ENCODE measurements around the gene ARRDC2. TPM values are rescaled to one million over a fixed set of nuclear protein-coding genes. Genes with fewer than 3 reads are reported as not detected.

ARRDC2 gene
- total and polyA plus RNA-seq, 2 donors (not counting 1 experiment from before 2014, with no cell fraction given) = 131 to 639 TPM

GRCh38 chr19:18009412-18010066, 1.6 kb downstream of the ARRDC2 start:
- WGBS (ENCODE audit: insufficient coverage) = 97% methylated on average over 33 of the region's 37 CpGs
- peak overlapping the region; percentile 95 for H3K4me2 ChIP-seq (replicated peaks; ENCODE audit: low read depth, low read length, poor library complexity, severe bottlenecking)
- peak overlapping the region; percentile 98 for H3K4me3 Mint-ChIP-seq

More at GRCh38 chr19:18009412-18010066, 1.6 kb downstream of the ARRDC2 start:
- H3K4me1 Mint-ChIP-seq = peaks cover 51% of the 10 kb centered on the region
- ATAC-seq (ENCODE audit: low read depth) = no peak
- ChIA-PET CTCF (interaction anchor here (2.8 to 23.7 kb wide), 3 partner anchors 14 to 51 kb away, joined by 19 to 345 read pairs (median 62); no protein-coding TSS in a partner anchor), POLR2A (interaction anchor here (0.7 to 10.2 kb wide), 5 partner anchors 9 to 89 kb away, joined by 3 to 137 read pairs (median 5); partner anchors contain the start of gene IL12RB1)
- Histone ChIP-seq H3K27ac (ENCODE audit: low read length in 2 of 2) (peak overlapping the region in 1 of 2 donors; percentile 71), H3K36me3 (replicated peaks in 1 of 2; ENCODE audit: control extremely low read depth in 1 of 2, control insufficient read depth in 1 of 2, extremely low read depth in 1 of 2, insufficient read depth in 2 of 2, low read length in 1 of 2) (peaks cover 4 to 56% of the 10 kb centered on the region in 2 experiments), H3K79me2 (ENCODE audit: control insufficient read depth, insufficient read depth, low read length) (peaks cover 38% of the 10 kb centered on the region), H3K9me3 (ENCODE audit: control extremely low read depth in 1 of 3, control insufficient read depth in 2 of 3, insufficient read depth in 1 of 3, low read length in 2 of 3) (peaks cover 0 to 5% (median 0%) of the 10 kb centered on the region in 3 donors), H3K27me3 (replicated peaks in 1 of 4; ENCODE audit: control extremely low read depth in 1 of 4, control insufficient read depth in 3 of 4, insufficient read depth in 4 of 4, low read length in 3 of 4) (no peaks in the 10 kb centered on the region), H3K4me1 (ENCODE audit: control insufficient read depth in 2 of 2, insufficient read depth in 2 of 2, low read length in 2 of 2) (peaks cover 22 to 39% of the 10 kb centered on the region in 2 donors), H2AFZ (ENCODE audit: insufficient read depth, low read depth, low read length, poor library complexity, severe bottlenecking) (no peak overlapping the region), H4K20me1 (ENCODE audit: control insufficient read depth, insufficient read depth, low read length, poor library complexity, severe bottlenecking) (peaks cover 38% of the 10 kb centered on the region), H3K9ac (ENCODE audit: low read length) (no peak overlapping the region), H3K4me3 (ENCODE audit: control extremely low read depth in 1 of 5, extremely low read depth in 1 of 5, insufficient read depth in 1 of 5, low read depth in 2 of 5, low read length in 4 of 5) (no peak overlapping the region)
- no peak for TF ChIP-seq EZH2 (IDR thresholded peaks at IDR 0.05; ENCODE audit: borderline replicate concordance, insufficient read depth, low read depth, low read length, poor library complexity, severe bottlenecking)
- TF ChIP-seq, protein P1, sequence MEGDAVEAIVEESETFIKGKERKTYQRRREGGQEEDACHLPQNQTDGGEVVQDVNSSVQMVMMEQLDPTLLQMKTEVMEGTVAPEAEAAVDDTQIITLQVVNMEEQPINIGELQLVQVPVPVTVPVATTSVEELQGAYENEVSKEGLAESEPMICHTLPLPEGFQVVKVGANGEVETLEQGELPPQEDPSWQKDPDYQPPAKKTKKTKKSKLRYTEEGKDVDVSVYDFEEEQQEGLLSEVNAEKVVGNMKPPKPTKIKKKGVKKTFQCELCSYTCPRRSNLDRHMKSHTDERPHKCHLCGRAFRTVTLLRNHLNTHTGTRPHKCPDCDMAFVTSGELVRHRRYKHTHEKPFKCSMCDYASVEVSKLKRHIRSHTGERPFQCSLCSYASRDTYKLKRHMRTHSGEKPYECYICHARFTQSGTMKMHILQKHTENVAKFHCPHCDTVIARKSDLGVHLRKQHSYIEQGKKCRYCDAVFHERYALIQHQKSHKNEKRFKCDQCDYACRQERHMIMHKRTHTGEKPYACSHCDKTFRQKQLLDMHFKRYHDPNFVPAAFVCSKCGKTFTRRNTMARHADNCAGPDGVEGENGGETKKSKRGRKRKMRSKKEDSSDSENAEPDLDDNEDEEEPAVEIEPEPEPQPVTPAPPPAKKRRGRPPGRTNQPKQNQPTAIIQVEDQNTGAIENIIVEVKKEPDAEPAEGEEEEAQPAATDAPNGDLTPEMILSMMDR (IDR thresholded peaks at IDR 0.05) = no peak
- no peaks in the 10 kb centered on the region for H3K27me3 Mint-ChIP-seq
- peak overlapping the region; percentile 94 for H3K27ac Mint-ChIP-seq
- no peak for DNase-seq
- intact Hi-C loops (cut with micrococcal nuclease) = no loop called here
- no peaks in the 10 kb centered on the region for H3K9me3 Mint-ChIP-seq (ENCODE audit: insufficient read depth)

All from B cell (primary cell).